ENCODE data around the gene SUPT16H. TPM values are rescaled to one million over a fixed set of nuclear protein-coding genes. Genes with fewer than 3 reads are reported as not detected.

Gene SUPT16H
- total RNA-seq, 1 donor from 2014 or later, result 65.0 TPM

GRCh38 chr14:21302013-21302835 is 81.6 kb downstream of the SUPT16H start:
- no peak for DNase-seq (ENCODE audit: low read depth in 2 of 2)

Other genes with a start within 250 kb of the SUPT16H start
- not detected in 2 replicates for gene OR5AU1, start 228.0 kb downstream of the SUPT16H start, total RNA-seq
- 479 and 693 TPM in 2 replicates for gene HNRNPC, start 114.6 kb downstream of the SUPT16H start, total RNA-seq
- 0.39 and 0.76 TPM in 2 replicates for gene RPGRIP1, start 103.9 kb downstream of the SUPT16H start, total RNA-seq
- gene CHD8, start 72.1 kb upstream of the SUPT16H start, total RNA-seq, result 40.8 and 48.5 TPM in 2 replicates
- 22.0 and 29.3 TPM in 2 replicates for gene RAB2B, start 92.9 kb upstream of the SUPT16H start, total RNA-seq
- 16.3 and 21.9 TPM in 2 replicates for gene TOX4, start 93.2 kb upstream of the SUPT16H start, total RNA-seq
- 46.1 and 51.5 TPM in 2 replicates for gene METTL3, start 127.3 kb upstream of the SUPT16H start, total RNA-seq
- 0.13 and 0.89 TPM in 2 replicates for gene SALL2, start 142.3 kb upstream of the SUPT16H start, total RNA-seq
- not detected in 2 replicates for gene OR10G3, start 196.1 kb upstream of the SUPT16H start, total RNA-seq

All from dermis microvascular lymphatic vessel endothelial cell (primary cell).